Ishikawa (cell line): ENCODE data around the gene WDR48.

Experiments used
- CEBPB ChIP-seq: IDR thresholded peaks from 2 replicates; pipeline ENCODE4 v1.6.1; 2012
- CREB1 ChIP-seq: IDR thresholded peaks from 2 replicates; pipeline ENCODE4 v1.6.1; 2012; ENCODE audit warnings: low read depth
- EGR1 ChIP-seq: IDR thresholded peaks from 2 replicates; pipeline ENCODE4 v1.6.1; 2012
- EP300 ChIP-seq: IDR thresholded peaks from 2 replicates; pipeline ENCODE4 v1.6.1; 2012; ENCODE audit warnings: borderline replicate concordance
- FOXM1 ChIP-seq: IDR thresholded peaks from 2 replicates; pipeline ENCODE4 v1.6.1; 2012; ENCODE audit warnings: low read depth, borderline replicate concordance
- MAX ChIP-seq: IDR thresholded peaks from 2 replicates; pipeline ENCODE4 v1.6.1; 2012
- NFIC ChIP-seq: IDR thresholded peaks from 2 replicates; pipeline ENCODE4 v1.6.1; 2012
- RAD21 ChIP-seq: IDR thresholded peaks from 2 replicates; pipeline ENCODE4 v1.6.1; 2012; ENCODE audit warnings: low read depth
- REST ChIP-seq: IDR thresholded peaks from 2 replicates; pipeline ENCODE4 v1.6.1; 2012; ENCODE audit warnings: low read depth, mild to moderate bottlenecking
- TAF1 ChIP-seq: IDR thresholded peaks from 2 replicates; pipeline ENCODE4 v1.6.1; 2012; ENCODE audit warnings: low read depth, mild to moderate bottlenecking
- TCF12 ChIP-seq: IDR thresholded peaks from 2 replicates; pipeline ENCODE4 v1.6.1; 2012; ENCODE audit warnings: low read depth
- TEAD4 ChIP-seq: IDR thresholded peaks from 2 replicates; pipeline ENCODE4 v1.6.1; 2012
- USF1 ChIP-seq: IDR thresholded peaks from 2 replicates; pipeline ENCODE4 v1.6.1; 2012
- ZBTB7A ChIP-seq: IDR thresholded peaks from 2 replicates; pipeline ENCODE4 v1.6.1; 2012; ENCODE audit warnings: low read depth

WDR48 gene

GRCh38 chr3:39135170-39135805 lies 83.5 kb downstream of the WDR48 start:
- no peak for TF ChIP-seq EP300
- TF ChIP-seq FOXM1 = no peak
- TF ChIP-seq TCF12 = no peak
- no peak for TF ChIP-seq EGR1
- TF ChIP-seq TEAD4 = no peak
- no peak for TF ChIP-seq RAD21
- TF ChIP-seq REST = no peak
- no peak for TF ChIP-seq NFIC
- TF ChIP-seq TAF1 = no peak

GRCh38 chr3:39136533-39137434 lies 85.0 kb downstream of the WDR48 start:
- TF ChIP-seq CEBPB = no peak
- no peak for TF ChIP-seq EP300
- TF ChIP-seq NFIC = no peak
- TF ChIP-seq CREB1 = no peak
- TF ChIP-seq TAF1 = no peak
- no peak for TF ChIP-seq FOXM1

GRCh38 chr3:39137435-39137936 lies 85.7 kb downstream of the WDR48 start:
- no peak for TF ChIP-seq CEBPB
- TF ChIP-seq REST = no peak
- no peak for TF ChIP-seq NFIC
- TF ChIP-seq MAX = no peak
- TF ChIP-seq EP300 = no peak
- TF ChIP-seq TAF1 = no peak
- no peak for TF ChIP-seq CREB1
- no peak for TF ChIP-seq USF1
- TF ChIP-seq RAD21 = no peak
- no peak for TF ChIP-seq TEAD4
- TF ChIP-seq TCF12 = no peak

- TF ChIP-seq EGR1 = no peak
Observed at GRCh38 chr3:39137991-39138803, 86.4 kb downstream of the WDR48 start.

GRCh38 chr3:39138804-39139415 lies 87.1 kb downstream of the WDR48 start:
- 0 out of 2 replicates have a peak, but pooled peaks have one; percentile 13 for TF ChIP-seq NFIC
- no peak for TF ChIP-seq RAD21

- TF ChIP-seq USF1 (no peak), RAD21 (no peak), EGR1 (no peak), FOXM1 (no peak), ZBTB7A (no peak)
Observed at GRCh38 chr3:39139442-39139841, 87.6 kb downstream of the WDR48 start.
